ENCODE data around the gene SLCO3A1.

Gene SLCO3A1

DNA sequence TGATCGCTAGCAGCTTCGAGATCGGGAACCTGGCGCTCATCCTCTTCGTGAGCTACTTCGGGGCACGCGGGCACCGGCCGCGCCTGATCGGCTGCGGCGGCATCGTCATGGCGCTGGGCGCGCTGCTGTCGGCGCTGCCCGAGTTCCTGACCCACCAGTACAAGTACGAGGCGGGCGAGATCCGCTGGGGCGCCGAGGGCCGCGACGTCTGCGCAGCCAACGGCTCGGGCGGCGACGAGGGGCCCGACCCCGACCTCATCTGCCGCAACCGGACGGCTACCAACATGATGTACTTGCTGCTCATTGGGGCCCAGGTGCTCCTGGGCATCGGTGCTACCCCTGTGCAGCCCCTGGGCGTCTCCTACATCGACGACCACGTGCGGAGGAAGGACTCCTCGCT is 62.5 kb downstream of the SLCO3A1 start:
- no peak for DNase-seq

DNA sequence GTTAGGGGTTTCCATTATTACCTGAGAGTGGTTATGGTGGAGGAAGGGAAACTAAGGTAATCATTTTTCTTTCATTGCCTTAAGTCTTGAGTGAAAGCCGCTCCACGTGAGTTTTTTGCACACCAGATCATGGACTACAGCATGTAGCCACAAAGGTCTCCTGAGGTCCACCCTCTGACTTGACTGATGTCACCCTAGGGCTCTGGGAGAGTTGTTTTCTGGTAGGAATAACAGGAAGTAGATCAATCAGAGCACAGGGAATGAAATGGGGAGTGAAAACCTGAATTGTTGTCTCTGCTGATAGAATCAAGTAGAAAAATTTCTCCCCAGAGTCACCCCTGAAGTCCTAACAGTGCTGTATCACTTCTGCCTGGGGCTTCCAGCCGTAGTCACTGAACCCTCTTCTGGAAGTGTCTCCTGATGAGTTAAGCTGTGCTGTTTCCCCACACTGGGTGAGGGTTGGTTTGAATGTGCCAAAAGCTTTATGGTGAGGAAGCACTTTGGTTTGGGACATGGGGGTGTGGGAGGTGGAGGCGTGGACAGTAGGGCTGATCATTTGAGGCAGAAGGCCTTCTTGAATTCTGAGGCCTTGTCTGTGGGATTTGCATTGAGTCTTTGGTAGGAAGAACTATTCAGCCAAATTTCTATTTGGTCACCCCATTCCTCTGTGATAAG is 64.3 kb downstream of the SLCO3A1 start:
- DNase-seq, result no peak

DNA sequence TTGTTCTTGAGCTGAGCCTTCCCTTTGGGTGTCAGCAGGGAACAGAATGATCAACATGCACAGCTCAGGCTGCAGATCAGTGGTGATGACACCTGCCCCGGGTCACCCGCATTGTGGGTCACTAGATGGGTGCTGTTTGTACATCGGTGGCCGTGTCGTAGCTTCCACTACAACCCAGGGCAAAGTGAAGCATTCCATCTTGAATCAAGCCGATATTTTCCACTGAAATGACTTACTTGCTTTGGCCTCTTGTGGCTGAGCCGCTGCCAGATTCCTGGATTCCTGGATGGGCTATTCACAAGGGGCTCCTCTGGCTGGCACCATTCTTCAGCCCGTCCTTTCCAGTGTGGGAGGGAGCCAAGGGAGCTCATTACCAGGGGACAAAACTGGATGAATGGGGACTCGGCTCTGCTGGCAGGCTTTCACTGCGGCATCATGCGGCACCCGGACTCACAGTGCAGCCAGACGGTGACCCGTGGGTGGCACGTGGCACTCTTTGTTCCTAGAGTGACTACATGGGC is 65.6 kb downstream of the SLCO3A1 start:
- no peak for DNase-seq

GRCh38 chr15:91921188-91921842 is 67.8 kb downstream of the SLCO3A1 start:
- DNase-seq, result peak; percentile 37 to 42

DNA sequence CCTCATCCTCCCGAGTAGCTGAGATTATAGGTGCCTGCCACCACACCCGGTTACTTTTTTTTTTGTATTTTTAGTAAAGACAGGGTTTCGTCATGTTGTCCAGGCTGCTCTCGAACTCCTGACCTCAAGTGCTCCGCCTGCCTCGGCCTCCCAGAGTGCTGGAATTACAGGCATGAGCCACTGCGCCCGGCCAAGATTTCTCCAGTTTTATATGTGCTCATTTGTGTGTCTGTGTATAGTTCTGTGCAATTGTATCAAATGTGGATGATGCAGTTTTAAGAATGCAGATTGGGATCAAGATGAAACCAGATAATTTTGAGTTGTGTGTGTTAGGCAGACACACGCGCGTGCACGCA is 68.3 kb downstream of the SLCO3A1 start:
- DNase-seq, result no peak

GRCh38 chr15:91922646-91923547 is 69.4 kb downstream of the SLCO3A1 start:
- DNase-seq, result no peak

GRCh38 chr15:91924183-91924582 is 70.7 kb downstream of the SLCO3A1 start:
- DNase-seq, result no peak

- no peak for DNase-seq
Measured at GRCh38 chr15:91924837-91925495, 71.5 kb downstream of the SLCO3A1 start.

- DNase-seq, result no peak
Measured at GRCh38 chr15:91925794-91926193, 72.3 kb downstream of the SLCO3A1 start.

DNA sequence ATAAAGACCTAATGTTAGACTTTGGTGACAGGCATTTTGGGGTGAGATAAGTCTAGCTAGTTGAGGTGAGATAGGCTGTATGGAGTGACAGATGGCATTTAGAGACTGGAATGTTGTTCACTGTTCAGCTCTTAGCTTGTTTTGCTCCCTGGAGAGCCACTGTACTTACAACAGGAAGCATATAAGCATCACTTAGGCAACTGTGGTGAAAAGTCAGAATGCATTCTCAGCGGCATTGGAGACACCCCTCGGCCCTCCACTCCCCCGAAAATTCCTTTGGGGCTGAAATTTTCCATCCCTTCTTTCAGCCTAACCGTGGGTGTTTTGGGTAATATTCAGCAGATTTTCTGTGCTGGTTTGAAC is 73.4 kb downstream of the SLCO3A1 start:
- no peak for DNase-seq

DNA sequence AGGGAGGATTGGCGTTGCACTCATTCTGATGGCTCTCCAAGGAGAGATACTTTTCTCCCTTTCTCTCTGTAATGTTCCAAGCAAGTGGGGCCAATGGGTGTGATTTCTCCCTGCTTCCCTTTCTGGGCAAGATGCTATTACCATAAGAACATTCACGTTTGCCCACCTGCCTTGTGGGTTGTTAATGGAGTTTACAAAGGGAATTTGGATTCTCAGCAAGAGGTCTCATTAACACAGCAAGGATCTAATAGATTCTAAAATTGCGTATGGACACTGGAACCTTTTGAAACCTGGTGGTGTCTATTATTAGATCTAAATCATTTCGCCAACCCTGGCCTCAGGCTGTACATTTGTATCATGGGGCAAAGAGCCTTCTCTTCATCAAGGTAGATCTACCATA is 74.1 kb downstream of the SLCO3A1 start:
- no peak for DNase-seq

GRCh38 chr15:91928675-91929074 is 75.2 kb downstream of the SLCO3A1 start:
- no peak for DNase-seq

DNA sequence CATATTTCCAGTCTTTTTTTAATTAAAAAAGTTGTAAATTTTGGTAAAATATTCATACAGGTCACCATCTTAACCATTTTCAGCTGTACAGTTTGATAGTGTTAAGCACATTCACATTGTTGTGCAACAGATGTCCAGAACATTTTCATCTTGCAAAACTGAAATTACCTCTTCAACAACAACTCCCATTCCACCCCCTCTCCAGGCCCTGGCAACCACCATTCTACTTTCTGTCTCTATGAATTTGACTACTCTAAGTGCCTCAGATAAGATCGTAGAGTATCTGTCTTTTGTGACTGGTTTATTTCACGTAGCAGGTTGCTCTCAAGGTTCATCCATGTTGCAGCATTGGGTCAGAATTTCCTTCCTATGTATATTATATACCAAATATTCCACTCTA is 76.0 kb downstream of the SLCO3A1 start:
- no peak for DNase-seq

GRCh38 chr15:91930092-91930491 is 76.6 kb downstream of the SLCO3A1 start:
- DNase-seq, result no peak

GRCh38 chr15:91936182-91936775 is 82.8 kb downstream of the SLCO3A1 start:
- DNase-seq, result no peak

DNA sequence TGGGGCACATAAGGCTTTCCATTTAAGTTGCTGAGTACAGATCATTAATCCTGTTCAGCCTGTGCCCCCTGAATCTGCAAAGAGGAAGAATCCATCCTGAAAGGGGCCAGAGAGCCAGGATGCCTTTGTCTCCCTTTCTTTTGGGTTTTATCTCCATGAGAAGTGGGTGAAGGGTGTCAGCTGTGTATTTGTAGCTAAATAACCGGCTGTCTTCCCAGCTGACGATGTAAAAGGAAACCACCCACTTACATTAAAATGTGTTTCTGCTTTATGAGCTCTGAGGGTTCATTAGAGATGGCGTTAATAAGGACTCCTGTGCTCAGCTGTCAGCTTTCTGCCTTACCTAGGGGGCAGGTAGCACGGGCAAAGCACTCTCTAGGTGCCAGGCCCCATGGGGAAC is 83.4 kb downstream of the SLCO3A1 start:
- no peak for DNase-seq

DNA sequence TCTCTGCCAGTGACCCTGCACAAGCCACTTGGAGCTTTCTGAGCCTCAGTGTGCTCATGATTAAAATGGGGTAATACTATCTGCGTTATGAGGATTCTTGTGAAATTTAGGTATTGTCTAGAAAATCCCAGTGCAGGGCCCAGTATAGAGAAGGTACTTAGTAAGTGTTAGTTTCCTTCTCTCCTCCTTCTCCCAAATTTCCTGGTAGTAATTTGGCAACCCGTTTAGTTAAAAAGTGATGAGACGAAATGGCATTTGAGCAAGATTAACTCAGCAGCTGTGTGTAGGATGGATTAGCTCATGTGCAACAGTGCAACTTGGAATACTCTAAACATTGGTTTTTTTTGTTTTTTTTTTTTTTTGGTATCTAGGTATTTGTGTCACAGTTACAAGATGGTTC is 84.6 kb downstream of the SLCO3A1 start:
- DNase-seq, result no peak

- DNase-seq, result no peak
Measured at GRCh38 chr15:91939403-91939831, 85.9 kb downstream of the SLCO3A1 start.

DNA sequence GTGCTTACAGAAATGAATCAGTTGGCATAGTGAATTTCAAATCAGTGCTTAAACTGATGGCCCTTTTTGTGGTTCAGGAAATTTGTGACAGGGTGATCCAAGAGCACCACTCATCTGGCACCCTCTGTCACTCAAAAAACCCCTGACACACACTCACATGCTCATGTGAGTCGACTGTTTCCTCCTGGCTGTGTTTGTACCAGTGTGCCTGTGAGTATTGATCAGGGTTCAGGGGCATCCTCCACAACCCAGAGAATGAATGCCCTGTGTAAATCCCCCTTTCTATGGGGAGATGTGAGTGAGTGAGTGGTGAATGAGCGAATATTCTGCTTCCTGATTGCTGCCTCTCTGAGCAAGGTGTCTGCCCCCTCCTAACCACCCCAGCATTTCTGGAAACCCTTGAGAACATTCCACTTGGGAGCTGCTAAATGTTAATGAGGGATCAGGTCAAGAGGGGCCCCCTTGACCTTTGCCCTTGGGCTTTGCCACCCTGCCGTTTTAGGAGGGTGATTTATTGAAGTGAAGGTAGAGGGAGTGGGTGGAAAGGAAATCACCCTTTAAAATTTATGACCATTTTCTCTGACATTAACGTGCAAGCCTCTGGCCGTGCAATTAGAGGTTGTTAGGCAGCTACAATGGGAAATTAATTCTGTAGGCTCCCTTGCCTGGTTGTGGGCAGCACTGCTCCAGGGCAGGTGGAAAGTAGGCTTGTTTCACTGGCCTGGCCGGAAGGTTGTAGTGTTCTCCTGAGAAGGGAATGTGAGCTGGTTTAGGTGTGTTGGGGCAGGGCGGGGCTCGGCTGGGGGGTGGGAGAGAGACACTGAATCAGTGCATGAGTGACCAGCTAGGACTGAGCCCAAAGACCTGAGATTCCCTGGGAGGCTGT is 87.2 kb downstream of the SLCO3A1 start:
- peak; percentile 5 to 59 for DNase-seq

- peak in 1 of 2 donors; percentile 8 for DNase-seq
Measured at GRCh38 chr15:91941871-91942658, 88.6 kb downstream of the SLCO3A1 start.
